Body of pancreas (tissue), 4 donors: ENCODE measurements around the gene PRRC2A. TPM values are rescaled to one million over a fixed set of nuclear protein-coding genes. Genes with fewer than 3 reads are reported as not detected.

Source experiments
- ATAC-seq: fragments of 150-250 bp; one replicate; pipeline ENCODE4 v1.9.1; 2016
- DNase-seq, 4 donors: peaks; one replicate each; pipeline ENCODE4 v3.0.0-alpha.2; 2019
- H3K27ac ChIP-seq, 4 donors: fragments of 200-600 bp; sonication (generic); 1 replicate in 3 of 4; 2 replicates in 1 of 4; pipeline versions ENCODE4 v1.5.1 to v1.6.1; 2016 to 2019; ENCODE audit warnings: mild to moderate bottlenecking in 1 of 4, mixed read lengths in 1 of 4, moderate library complexity in 1 of 4
- H3K27me3 ChIP-seq, 2 donors: fragments of 200-600 bp; sonication (generic); one replicate each; pipeline ENCODE4 v1.6.0; 2016; ENCODE audit warnings: mild to moderate bottlenecking in 1 of 2
- H3K36me3 ChIP-seq, 2 donors: fragments of 200-600 bp; sonication (generic); replicated peaks in 1 of 2; 2 replicates each; pipeline ENCODE4 v1.5.1; 2016; ENCODE audit warnings: low read depth in 2 of 2; ENCODE audit not compliant: insufficient read depth in 1 of 2
- H3K4me1 ChIP-seq: fragments of 200-600 bp; sonication (generic); one replicate; pipeline ENCODE4 v1.6.0; 2016
- H3K4me3 ChIP-seq, 2 donors: fragments of 200-600 bp; sonication (generic); 1 replicate in 1 of 2; 2 replicates in 1 of 2; pipeline ENCODE4 v1.5.1; 2016 to 2019
- H3K9me3 ChIP-seq, 3 donors: fragments of 200-600 bp; sonication (generic); 1 replicate in 2 of 3; 2 replicates in 1 of 3; pipeline ENCODE4 v1.5.1; 2016
- POLR2A ChIP-seq, 3 donors: fragments of 450-650 bp; IDR thresholded peaks; one replicate each; pipeline ENCODE4 v1.6.1; 2016; ENCODE audit warnings: antibody characterized with exemption in 3 of 3, mild to moderate bottlenecking in 2 of 3
- WGBS, 2 donors: methylation state at CpG; one replicate each; pipeline ENCODE4 v1.1.5; 2017; 5-methylcytosine and 5-hydroxymethylcytosine counted together
- intact Hi-C: fragments of 100-400 bp; cut with DNase I; formaldehyde crosslinking; loops from one replicate; pipeline ENCODE4 v1.15.1; 2023
- total RNA-seq, 2 donors: library from RNA; depleted of rRNA; stranded (reverse); fragments of >200 nt; gene quantifications; one replicate each; pipeline ENCODE4 v1.1.0, GENCODE V29; 2016
- TF ChIP-seq, protein P1 (sequence below), 7 experiments: fragments of 450-650 bp in 4 of 7; fragments of 200-600 bp in 3 of 7; sonication (generic) in 3 of 7; IDR thresholded peaks; one replicate each; pipeline ENCODE4 v1.5.1; 2016 to 2019; ENCODE audit warnings: antibody characterized with exemption in 7 of 7

PRRC2A gene
- total RNA-seq, 2 donors from 2014 or later = 48.8 to 57.4 TPM

GRCh38 chr6:31654574-31655348 is 34.2 kb downstream of the PRRC2A start:
- H3K4me1 ChIP-seq = peaks cover 51% of the 10 kb centered on the region
- H3K27ac ChIP-seq = no peak overlapping the region
- no peak for TF ChIP-seq POLR2A (IDR thresholded peaks at IDR 0.05)
- WGBS, 2 donors = 84% methylated on average over 8 of the region's 8 CpGs
- H3K27me3 ChIP-seq = no peaks in the 10 kb centered on the region
- intact Hi-C loops = no loop called here
- H3K9me3 ChIP-seq = no peaks in the 10 kb centered on the region
- DNase-seq (no peak), ATAC-seq (no peak)
- H3K36me3 ChIP-seq = peaks cover 0 to 5% of the 10 kb centered on the region in 2 donors
- H3K4me3 ChIP-seq = no peak overlapping the region

DNA sequence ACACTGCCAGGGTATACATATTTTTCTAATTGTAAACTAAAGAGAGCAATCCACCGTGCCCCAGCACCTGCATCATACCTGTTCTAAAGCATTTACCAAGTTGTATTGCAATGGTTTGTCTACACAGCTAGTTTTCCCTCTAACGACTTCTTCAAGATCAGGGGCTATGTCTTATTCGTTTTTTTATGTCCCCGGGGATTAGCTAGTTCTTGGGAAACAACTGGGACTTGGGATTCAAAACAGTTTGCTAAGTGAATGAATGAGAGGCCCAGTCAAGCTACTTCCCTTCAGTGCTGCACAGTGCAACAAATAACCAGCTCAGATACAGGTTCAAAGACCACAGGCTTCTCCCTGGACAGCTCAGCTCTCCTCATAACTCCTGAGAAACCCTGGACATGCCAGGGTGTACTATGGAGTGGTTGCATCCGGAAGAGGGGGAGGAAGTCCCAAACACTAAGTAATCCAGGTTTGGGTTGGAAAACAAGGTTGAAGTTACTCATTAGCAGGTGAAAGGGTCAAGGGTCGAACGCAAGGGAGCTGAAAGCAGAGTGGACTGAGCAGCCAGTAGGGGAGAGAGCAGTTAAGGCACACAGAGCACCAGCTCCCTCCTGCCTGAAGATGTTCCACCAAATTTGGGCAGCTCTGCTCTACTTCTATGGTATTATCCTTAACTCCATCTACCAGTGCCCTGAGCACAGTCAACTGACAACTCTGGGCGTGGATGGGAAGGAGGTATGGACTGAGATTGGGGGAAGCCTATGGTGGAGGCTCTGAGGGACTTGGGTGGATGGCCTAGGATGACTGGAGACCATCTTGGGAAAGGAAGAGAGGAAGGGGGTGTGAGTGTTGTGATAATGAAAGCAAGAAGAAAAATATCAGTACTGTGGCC is 35.1 kb downstream of the PRRC2A start, which contains the start of gene APOM:
TSS of gene APOM (plus strand) at position 546 of the 889 bp plus-strand sequence. CDS start at position 619, 73 bp downstream.
- no peak for DNase-seq
- ATAC-seq = no peak
- WGBS, 2 donors = 51 to 57% methylated on average over 8 of the region's 8 CpGs
- Histone ChIP-seq H3K36me3 (peaks cover 0 to 5% of the 10 kb centered on the region in 2 donors), H3K4me1 (peaks cover 51% of the 10 kb centered on the region), H3K27ac (no peak within 1 kb of the TSS), H3K27me3 (no peaks in the 10 kb centered on the region), H3K9me3 (no peaks in the 10 kb centered on the region), H3K4me3 (no peak within 1 kb of the TSS)
- no peak for TF ChIP-seq POLR2A (IDR thresholded peaks at IDR 0.05)
- TF ChIP-seq, protein P1, sequence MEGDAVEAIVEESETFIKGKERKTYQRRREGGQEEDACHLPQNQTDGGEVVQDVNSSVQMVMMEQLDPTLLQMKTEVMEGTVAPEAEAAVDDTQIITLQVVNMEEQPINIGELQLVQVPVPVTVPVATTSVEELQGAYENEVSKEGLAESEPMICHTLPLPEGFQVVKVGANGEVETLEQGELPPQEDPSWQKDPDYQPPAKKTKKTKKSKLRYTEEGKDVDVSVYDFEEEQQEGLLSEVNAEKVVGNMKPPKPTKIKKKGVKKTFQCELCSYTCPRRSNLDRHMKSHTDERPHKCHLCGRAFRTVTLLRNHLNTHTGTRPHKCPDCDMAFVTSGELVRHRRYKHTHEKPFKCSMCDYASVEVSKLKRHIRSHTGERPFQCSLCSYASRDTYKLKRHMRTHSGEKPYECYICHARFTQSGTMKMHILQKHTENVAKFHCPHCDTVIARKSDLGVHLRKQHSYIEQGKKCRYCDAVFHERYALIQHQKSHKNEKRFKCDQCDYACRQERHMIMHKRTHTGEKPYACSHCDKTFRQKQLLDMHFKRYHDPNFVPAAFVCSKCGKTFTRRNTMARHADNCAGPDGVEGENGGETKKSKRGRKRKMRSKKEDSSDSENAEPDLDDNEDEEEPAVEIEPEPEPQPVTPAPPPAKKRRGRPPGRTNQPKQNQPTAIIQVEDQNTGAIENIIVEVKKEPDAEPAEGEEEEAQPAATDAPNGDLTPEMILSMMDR (IDR thresholded peaks at IDR 0.05) = no peak
- intact Hi-C loops = no loop called here

DNA sequence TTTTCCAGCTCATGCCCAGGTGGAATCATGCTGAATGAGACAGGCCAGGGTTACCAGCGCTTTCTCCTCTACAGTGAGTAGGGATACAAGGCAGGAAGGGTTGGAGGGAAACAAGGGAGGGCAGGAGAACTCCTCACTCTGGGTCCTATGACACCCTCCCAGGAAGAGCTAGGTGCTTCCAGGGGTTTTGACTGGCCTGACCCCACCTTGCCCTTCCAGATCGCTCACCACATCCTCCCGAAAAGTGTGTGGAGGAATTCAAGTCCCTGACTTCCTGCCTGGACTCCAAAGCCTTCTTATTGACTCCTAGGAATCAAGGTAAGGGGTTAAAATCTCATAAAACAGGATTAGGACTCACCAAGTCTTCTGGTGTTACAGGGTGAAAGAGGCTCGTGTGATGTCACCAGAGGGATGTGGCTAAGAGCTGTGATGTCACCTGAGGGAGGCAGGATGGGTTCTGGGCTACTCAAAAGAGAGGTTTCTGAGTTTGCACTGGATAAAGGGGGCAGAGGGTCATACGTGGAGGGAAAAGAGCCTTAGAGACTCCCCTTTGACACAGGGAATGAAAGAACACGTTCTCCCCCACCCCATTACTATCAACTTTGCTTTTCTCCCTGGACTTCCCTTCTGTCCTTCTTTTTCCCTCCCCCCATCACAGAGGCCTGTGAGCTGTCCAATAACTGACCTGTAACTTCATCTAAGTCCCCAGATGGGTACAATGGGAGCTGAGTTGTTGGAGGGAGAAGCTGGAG is 37.1 kb downstream of the PRRC2A start:
- H3K4me1 ChIP-seq = peaks cover 51% of the 10 kb centered on the region
- no peak for ATAC-seq
- 68 to 78% methylated on average over 4 to 6 of the region's 6 CpGs for WGBS, 2 donors

DNA sequence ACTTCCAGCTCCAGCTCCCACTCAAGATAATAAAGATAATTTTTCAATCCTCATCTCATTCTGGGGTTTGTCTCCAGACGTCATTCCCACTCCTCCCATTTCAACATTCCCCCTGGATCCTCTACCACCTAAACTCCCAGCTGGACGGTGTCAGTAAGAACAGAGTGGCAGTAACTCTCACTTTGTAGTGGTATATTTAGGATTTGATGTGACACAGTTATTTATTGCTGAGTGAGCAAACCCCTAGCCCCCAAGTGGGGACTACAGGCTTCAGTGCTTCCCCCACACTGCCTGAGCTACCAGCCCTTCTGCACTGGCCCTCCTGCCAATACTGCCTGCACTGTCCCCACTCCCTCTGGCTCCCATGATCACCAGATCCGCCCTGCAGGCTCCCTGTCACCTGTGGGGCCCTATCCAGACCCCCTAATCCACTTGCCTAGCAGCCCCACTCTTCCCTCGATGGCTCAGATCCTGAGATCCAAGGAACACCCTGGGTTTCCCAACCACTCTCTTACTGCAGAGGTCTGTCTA is 37.7 kb downstream of the PRRC2A start:
- WGBS, 2 donors = 72% methylated on average over 4 of the region's 4 CpGs
- Histone ChIP-seq H3K36me3 (peaks cover 0 to 5% of the 10 kb centered on the region in 2 donors), H3K4me3 (no peak overlapping the region), H3K4me1 (peaks cover 56% of the 10 kb centered on the region), H3K27me3 (no peaks in the 10 kb centered on the region), H3K9me3 (no peaks in the 10 kb centered on the region), H3K27ac (no peak overlapping the region)
- intact Hi-C loops = no loop called here
- ATAC-seq = no peak
- DNase-seq = no peak
- TF ChIP-seq, protein P1 (IDR thresholded peaks at IDR 0.05) = no peak
- TF ChIP-seq POLR2A (IDR thresholded peaks at IDR 0.05) = no peak

More for the DNA sequence above, 37.1 kb downstream of the PRRC2A start:
- intact Hi-C loops = no loop called here
- TF ChIP-seq, protein P1 (IDR thresholded peaks at IDR 0.05) = no peak
- no peak for TF ChIP-seq POLR2A (IDR thresholded peaks at IDR 0.05)
- Histone ChIP-seq H3K36me3 (peaks cover 0 to 5% of the 10 kb centered on the region in 2 donors), H3K27me3 (no peaks in the 10 kb centered on the region), H3K9me3 (no peaks in the 10 kb centered on the region), H3K4me3 (no peak overlapping the region), H3K27ac (no peak overlapping the region)
- no peak for DNase-seq
